Uterus (tissue), 2 donors: ENCODE measurements around the gene CYP2R1.

Experiments used
- POLR2A ChIP-seq, 2 donors: fragments of 450-650 bp; IDR thresholded peaks; one replicate each; pipeline ENCODE4 v1.6.1; 2016; ENCODE audit warnings: antibody characterized with exemption in 2 of 2, mild to moderate bottlenecking in 1 of 2, moderate library complexity in 1 of 2
- TF ChIP-seq, protein P1 (sequence below), 4 experiments: fragments of 200-600 bp in 2 of 4; fragments of 450-650 bp in 2 of 4; sonication (generic) in 2 of 4; IDR thresholded peaks; one replicate each; pipeline ENCODE4 v1.5.1; 2016 to 2019; ENCODE audit warnings: antibody characterized with exemption in 4 of 4, mild to moderate bottlenecking in 2 of 4, moderate library complexity in 1 of 4

GRCh38 chr11:14927146-14927545 is 35.1 kb upstream of the CYP2R1 start:
- TF ChIP-seq, protein P1, sequence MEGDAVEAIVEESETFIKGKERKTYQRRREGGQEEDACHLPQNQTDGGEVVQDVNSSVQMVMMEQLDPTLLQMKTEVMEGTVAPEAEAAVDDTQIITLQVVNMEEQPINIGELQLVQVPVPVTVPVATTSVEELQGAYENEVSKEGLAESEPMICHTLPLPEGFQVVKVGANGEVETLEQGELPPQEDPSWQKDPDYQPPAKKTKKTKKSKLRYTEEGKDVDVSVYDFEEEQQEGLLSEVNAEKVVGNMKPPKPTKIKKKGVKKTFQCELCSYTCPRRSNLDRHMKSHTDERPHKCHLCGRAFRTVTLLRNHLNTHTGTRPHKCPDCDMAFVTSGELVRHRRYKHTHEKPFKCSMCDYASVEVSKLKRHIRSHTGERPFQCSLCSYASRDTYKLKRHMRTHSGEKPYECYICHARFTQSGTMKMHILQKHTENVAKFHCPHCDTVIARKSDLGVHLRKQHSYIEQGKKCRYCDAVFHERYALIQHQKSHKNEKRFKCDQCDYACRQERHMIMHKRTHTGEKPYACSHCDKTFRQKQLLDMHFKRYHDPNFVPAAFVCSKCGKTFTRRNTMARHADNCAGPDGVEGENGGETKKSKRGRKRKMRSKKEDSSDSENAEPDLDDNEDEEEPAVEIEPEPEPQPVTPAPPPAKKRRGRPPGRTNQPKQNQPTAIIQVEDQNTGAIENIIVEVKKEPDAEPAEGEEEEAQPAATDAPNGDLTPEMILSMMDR (IDR thresholded peaks at IDR 0.05) = no peak
- TF ChIP-seq POLR2A (IDR thresholded peaks at IDR 0.05) = no peak
